Esophagus squamous epithelium (tissue), 5 donors: ENCODE data around the gene MEF2B. TPM values are rescaled to one million over a fixed set of nuclear protein-coding genes. Genes with fewer than 3 reads are reported as not detected.
"Not testable (repeated sequence)": the region's sequence is repeated elsewhere in the genome, so short reads cannot be mapped to it uniquely, and the experiment has no call there.

Experiments
- DNase-seq: peaks from one replicate; lab custom pipeline; 2025; lab: John Stamatoyannopoulos, UW
- H3K27ac ChIP-seq, 4 donors: fragments of 200-600 bp; sonication (generic); one replicate each; pipeline ENCODE4 v1.5.1; 2016 to 2019; ENCODE audit warnings: mild to moderate bottlenecking in 1 of 4
- H3K27me3 ChIP-seq, 4 donors: fragments of 200-600 bp; sonication (generic); 1 replicate in 3 of 4; 2 replicates in 1 of 4; pipeline versions ENCODE4 v1.5.1 to v1.6.0; 2017 to 2021; ENCODE audit warnings: antibody characterized with exemption in 1 of 4
- H3K36me3 ChIP-seq, 3 donors: fragments of 200-600 bp; sonication (generic); one replicate each; pipeline ENCODE4 v1.5.1; 2016 to 2019
- H3K4me1 ChIP-seq, 3 donors: fragments of 200-600 bp; sonication (generic); one replicate each; pipeline ENCODE4 v1.5.1; 2017 to 2019
- H3K4me3 ChIP-seq, 4 donors: fragments of 200-600 bp; sonication (generic); 1 replicate in 3 of 4; 2 replicates in 1 of 4; pipeline ENCODE4 v1.5.1; 2016 to 2019; ENCODE audit warnings: mild to moderate bottlenecking in 2 of 4, moderate library complexity in 1 of 4
- H3K9me3 ChIP-seq, 3 donors: fragments of 200-600 bp; sonication (generic); one replicate each; pipeline ENCODE4 v1.5.1; 2016 to 2019
- POLR2A ChIP-seq, 4 donors: fragments of 450-650 bp; IDR thresholded peaks; one replicate each; pipeline ENCODE4 v1.6.1; 2017; ENCODE audit warnings: antibody characterized with exemption in 4 of 4, mild to moderate bottlenecking in 4 of 4, moderate library complexity in 3 of 4
- WGBS, 2 donors: methylation state at CpG; one replicate each; pipeline ENCODE4 v1.1.5; 2018; 5-methylcytosine and 5-hydroxymethylcytosine counted together
- intact Hi-C: fragments of 100-400 bp; cut with DNase I; formaldehyde crosslinking; loops from one replicate; pipeline ENCODE4 v1.15.0; 2022
- total RNA-seq, 4 donors: library from RNA; depleted of rRNA; stranded (reverse); fragments of >200 nt; gene quantifications; one replicate each; pipeline ENCODE4 v1.1.0, GENCODE V29; 2016
- TF ChIP-seq, protein P1 (sequence below), 6 experiments: fragments of 450-650 bp in 4 of 6; fragments of 200-600 bp in 2 of 6; sonication (generic) in 2 of 6; IDR thresholded peaks; one replicate each; pipeline ENCODE4 v1.5.1; 2016 to 2019; ENCODE audit warnings: antibody characterized with exemption in 6 of 6, mild to moderate bottlenecking in 4 of 6, moderate library complexity in 4 of 6
- donor health status: DM: yes; HTN: yes; CAD: no.

MEF2B gene
- total RNA-seq, 4 donors from 2014 or later: 0.70 TPM; not detected in 3

- Histone ChIP-seq H3K4me3 (no peak overlapping the region), H3K4me1 (peaks cover 0 to 10% (median 0%) of the 10 kb centered on the region in 3 donors), H3K27me3 (no peaks in the 10 kb centered on the region), H3K9me3 (no peaks in the 10 kb centered on the region), H3K36me3 (peaks cover 0 to 35% (median 3%) of the 10 kb centered on the region in 3 donors), H3K27ac (no peak overlapping the region)
- intact Hi-C loops: no loop called here
- DNase-seq: no peak
- WGBS, 2 donors: 67 to 81% methylated on average over 2 of the region's 2 CpGs
- TF ChIP-seq POLR2A (IDR thresholded peaks at IDR 0.05): no peak
- TF ChIP-seq, protein P1, sequence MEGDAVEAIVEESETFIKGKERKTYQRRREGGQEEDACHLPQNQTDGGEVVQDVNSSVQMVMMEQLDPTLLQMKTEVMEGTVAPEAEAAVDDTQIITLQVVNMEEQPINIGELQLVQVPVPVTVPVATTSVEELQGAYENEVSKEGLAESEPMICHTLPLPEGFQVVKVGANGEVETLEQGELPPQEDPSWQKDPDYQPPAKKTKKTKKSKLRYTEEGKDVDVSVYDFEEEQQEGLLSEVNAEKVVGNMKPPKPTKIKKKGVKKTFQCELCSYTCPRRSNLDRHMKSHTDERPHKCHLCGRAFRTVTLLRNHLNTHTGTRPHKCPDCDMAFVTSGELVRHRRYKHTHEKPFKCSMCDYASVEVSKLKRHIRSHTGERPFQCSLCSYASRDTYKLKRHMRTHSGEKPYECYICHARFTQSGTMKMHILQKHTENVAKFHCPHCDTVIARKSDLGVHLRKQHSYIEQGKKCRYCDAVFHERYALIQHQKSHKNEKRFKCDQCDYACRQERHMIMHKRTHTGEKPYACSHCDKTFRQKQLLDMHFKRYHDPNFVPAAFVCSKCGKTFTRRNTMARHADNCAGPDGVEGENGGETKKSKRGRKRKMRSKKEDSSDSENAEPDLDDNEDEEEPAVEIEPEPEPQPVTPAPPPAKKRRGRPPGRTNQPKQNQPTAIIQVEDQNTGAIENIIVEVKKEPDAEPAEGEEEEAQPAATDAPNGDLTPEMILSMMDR (IDR thresholded peaks at IDR 0.05): no peak
Measured at GRCh38 chr19:19149435-19149834, 20.6 kb downstream of the MEF2B start.

DNA sequence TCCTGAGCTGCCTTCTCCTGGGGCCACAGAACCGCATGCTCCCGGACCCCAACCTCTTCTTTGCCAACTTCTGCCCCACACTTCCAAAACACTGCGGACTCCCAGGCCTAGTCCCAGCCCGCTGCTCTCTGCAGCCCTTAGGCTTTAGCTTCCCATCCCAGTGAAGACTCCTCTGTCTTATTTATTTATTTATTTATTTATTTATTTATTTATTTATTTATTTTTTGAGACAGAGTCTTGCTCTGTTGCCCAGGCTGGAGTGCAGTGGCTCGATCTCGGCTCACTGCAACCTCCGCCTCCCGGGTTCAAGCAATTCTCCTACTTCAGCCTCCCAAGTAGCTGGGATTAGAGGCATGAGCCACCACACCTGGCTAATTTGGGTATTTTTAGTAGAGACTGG, 21.6 kb downstream of the MEF2B start:
- H3K4me1 ChIP-seq, intact Hi-C loops, H3K27me3 ChIP-seq, H3K27ac ChIP-seq, H3K9me3 ChIP-seq, DNase-seq, H3K4me3 ChIP-seq: not testable (repeated sequence)
- H3K36me3 ChIP-seq: peaks cover 0 to 35% (median 3%) of the 10 kb centered on the region in 3 donors
- 96 to 97% methylated on average over 8 of the region's 8 CpGs for whole genome bisulfite sequencing, 2 donors

DNA sequence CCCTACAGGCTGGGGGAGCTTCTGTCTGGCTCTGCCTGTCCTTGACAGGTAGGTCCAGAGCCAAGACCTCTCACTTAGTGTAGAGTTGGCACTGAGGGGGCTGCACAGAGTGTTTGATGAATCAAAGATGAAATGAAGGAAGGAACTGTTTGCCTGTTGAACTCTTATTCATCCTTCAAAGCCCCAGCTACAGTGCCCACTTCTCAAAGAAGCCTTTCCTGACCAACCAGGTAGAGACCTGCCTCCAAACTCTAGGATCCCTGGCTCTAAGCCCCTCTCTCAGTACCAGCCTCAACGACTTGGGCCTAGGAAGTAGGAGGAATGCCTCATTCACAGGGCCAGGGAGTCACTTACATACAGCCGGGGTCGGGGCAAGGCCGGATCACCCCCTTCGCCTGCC, 22.7 kb downstream of the MEF2B start:
- peaks cover 0 to 10% (median 0%) of the 10 kb centered on the region in 3 donors for H3K4me1 ChIP-seq
- no peak overlapping the region for H3K4me3 ChIP-seq
- H3K27me3 ChIP-seq: no peaks in the 10 kb centered on the region
- WGBS, 2 donors: 100% methylated on average over 1 of the region's 5 CpGs; no CpG with 5 or more reads in 1 of the 2 donors
- TF ChIP-seq, protein P1 (IDR thresholded peaks at IDR 0.05): no peak
- TF ChIP-seq POLR2A (IDR thresholded peaks at IDR 0.05): no peak
- no peak for DNase-seq
- no peaks in the 10 kb centered on the region for H3K9me3 ChIP-seq
- no peak overlapping the region for H3K27ac ChIP-seq
- H3K36me3 ChIP-seq: peaks cover 0 to 35% (median 3%) of the 10 kb centered on the region in 3 donors
- intact Hi-C loops: no loop called here

DNA sequence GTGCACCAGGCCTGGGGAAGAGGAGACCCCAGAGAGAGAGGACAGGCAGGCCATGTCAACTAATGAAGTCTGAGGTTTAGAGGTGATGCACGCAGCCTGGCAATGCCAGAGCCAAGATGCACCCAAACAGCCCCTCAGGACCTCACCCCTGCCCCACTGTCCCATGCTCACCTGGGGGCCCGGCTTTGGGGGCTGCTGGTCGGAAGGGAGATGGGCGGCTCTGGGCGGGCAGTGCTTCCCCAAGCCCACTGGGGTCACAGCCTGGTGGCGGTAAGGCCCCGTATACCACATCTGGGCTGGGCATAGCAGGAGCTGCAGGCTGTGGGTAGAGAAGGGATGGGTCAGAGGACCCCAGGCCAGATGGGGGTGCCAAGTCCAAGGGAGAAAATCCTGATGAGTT, 23.2 kb downstream of the MEF2B start:
- no peaks in the 10 kb centered on the region for H3K27me3 ChIP-seq
- no peak for DNase-seq
- H3K27ac ChIP-seq: no peak overlapping the region
- no peaks in the 10 kb centered on the region for H3K9me3 ChIP-seq
- intact Hi-C loops: no loop called here
- WGBS, 2 donors: 100% methylated on average over 1 of the region's 7 CpGs; no CpG with 5 or more reads in 1 of the 2 donors
- H3K4me3 ChIP-seq: no peak overlapping the region
- H3K4me1 ChIP-seq: peaks cover 0 to 10% (median 0%) of the 10 kb centered on the region in 3 donors
- peaks cover 0 to 35% (median 3%) of the 10 kb centered on the region in 3 donors for H3K36me3 ChIP-seq
- TF ChIP-seq POLR2A (IDR thresholded peaks at IDR 0.05): no peak
- TF ChIP-seq, protein P1 (IDR thresholded peaks at IDR 0.05): no peak

DNA sequence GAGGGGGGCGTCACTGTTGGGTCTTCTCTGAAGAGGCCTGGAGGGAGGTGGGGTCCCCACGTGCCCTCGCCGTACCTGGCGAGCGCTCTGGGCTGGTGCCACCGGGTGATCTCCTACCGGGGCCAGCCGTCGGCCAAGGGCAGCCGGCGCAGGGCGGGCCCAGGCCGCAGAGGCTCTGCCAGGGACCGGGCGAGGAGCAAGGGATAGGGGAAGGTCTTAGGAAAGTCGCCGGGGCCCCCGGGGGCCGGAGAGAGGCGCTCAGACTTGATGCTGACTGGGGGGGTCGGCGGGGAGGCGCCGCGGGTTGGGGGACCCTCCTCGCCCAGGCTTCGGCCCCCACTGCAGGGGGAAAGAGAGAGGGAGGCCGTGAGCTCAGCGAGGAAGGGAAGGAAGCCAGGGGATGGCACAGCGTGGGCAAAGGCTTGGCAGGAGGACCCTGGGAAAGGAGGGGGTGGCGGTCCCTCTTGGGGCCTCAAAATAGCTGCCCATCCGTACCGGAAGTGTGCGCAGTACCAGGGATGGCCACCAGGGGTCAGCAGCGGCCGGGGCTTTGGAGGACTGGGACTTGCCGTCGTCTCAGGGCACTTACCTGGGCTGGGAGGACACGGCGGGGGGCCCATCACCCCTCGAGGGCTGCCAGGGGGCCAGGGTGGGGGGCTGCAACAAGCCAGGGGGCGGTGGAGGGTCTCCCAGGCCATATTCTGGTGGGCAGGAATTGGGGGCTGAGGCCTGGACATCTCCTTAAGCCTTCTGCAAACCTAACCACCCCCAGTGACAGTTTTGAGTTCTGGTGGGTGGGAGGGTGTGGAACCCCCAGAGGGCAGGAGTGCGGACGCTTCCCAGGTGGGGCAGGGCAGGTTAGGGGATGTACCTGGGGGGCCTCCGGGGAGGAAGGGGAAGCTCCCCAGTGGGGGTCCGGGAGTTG, 24.1 kb downstream of the MEF2B start:
- H3K4me3 ChIP-seq: peak overlapping the region in 2 of 4 donors; percentile 14 to 40
- no peak for DNase-seq
- intact Hi-C loops: no loop called here

More for the DNA sequence above, 24.1 kb downstream of the MEF2B start:
- no peaks in the 10 kb centered on the region for H3K27me3 ChIP-seq
- peaks cover 0 to 35% (median 3%) of the 10 kb centered on the region in 3 donors for H3K36me3 ChIP-seq
- peaks cover 0 to 10% (median 0%) of the 10 kb centered on the region in 3 donors for H3K4me1 ChIP-seq
- TF ChIP-seq POLR2A (IDR thresholded peaks at IDR 0.05): no peak
- TF ChIP-seq, protein P1 (IDR thresholded peaks at IDR 0.05): peak; percentile 94 to 99 (median 94)
- no peak overlapping the region for H3K27ac ChIP-seq
- no peaks in the 10 kb centered on the region for H3K9me3 ChIP-seq
- 4 to 32% methylated on average over 4 to 10 of the region's 47 CpGs for WGBS, 2 donors
